ENCODE measurements around the gene KCNJ13.

KCNJ13 gene

DNA sequence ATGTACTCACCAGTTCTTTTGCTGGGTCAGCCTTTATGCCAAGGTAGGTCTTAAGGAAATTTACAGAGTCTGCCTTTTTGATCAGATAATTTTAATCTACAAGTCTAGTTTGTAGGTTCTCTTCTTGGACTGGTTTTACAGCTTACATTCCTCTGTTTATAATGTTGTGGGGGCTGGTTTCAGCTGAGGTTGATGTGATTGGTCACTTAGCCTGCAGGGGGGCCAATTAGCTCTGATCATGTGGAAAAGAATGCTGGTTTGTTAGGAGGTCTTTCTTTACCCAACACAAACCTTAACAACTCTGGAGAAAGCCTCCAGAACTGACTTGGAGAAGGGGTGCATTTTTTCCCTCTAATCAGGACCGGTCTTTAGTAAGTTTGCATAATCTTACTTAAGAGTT is at the start of gene KCNJ13:
Gene KCNJ13 (minus strand): TSS at position 131 of the 400 bp plus-strand sequence. CDS start 5,203 bp downstream, outside the sequence.
- no peak for DNase-seq

DNA sequence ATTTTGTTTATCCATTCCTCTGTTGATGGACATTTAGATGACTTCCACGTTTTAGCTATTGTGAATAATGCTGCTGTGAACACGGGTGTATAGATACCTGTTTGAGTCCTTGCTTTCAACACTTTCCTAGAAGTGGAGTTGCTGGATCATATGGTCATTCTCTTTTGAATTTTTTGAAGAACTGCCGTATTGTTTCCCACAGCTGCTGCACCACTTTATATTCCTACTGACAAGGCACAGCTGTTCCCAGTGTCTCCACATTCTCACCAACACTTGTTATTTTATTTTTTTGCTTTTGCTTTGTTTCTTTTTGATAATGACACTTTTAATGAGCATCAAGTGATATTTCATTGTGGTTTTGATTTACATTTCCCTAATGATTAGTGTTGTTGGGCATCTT is 41.4 kb upstream of the KCNJ13 start:
- DNase-seq, result no peak

DNA sequence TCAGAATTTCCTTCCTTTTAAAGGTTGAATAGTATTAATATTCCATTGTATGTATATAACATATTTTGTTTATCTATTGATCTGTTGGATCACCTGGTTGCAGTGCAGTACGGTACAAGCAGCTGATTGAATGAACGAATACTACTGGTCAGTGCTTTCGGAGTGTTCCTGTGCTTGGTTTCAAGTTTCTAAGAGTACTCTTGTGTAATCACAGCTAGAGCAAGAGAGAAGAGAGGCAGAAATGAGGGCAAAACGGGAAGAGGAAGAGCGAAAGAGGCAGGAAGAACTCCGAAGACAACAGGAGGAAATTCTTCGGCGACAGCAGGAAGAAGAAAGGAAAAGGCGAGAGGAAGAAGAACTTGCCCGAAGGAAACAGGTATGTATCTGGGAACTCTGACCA is 40.3 kb upstream of the KCNJ13 start:
- DNase-seq, result peak; percentile 13

DNA sequence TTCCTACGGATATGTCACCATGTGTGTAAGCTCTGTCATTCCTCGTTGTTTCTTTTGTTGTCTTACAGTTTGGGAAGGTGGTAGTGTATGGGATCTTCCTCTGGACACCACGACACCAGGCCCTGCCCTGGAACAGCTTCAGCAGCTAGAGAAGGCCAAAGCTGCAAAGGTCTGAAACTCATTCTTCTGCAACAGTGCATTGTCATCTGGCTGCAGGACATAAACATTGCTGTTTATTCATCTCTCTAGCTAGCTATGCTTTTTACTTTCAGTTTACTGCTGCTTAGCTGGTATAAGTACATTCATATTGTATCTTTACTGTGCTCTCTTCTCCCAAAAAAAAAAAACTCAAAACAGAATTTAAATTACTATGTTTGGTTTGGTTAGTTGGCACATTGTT is 39.2 kb upstream of the KCNJ13 start:
- no peak for DNase-seq

DNA sequence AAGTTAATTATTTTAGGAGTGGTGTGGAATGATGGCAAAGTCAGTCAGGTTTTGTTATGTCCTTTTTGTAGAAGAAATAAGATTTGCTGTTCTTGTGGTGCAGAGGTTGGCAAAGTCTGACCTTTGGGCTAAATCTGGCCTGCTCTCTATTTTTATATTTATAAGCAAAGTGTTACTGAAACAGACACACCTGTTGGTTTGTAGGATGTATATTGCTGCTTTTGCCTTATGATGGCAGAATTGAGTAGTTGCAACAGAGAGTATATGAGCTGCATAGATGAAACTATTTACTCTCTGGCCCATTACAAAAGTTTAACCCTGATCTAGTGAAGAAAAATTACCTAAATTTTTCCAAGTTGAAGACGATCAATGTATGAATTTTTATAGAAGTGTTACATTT is 34.1 kb upstream of the KCNJ13 start:
- DNase-seq, result no peak

DNA sequence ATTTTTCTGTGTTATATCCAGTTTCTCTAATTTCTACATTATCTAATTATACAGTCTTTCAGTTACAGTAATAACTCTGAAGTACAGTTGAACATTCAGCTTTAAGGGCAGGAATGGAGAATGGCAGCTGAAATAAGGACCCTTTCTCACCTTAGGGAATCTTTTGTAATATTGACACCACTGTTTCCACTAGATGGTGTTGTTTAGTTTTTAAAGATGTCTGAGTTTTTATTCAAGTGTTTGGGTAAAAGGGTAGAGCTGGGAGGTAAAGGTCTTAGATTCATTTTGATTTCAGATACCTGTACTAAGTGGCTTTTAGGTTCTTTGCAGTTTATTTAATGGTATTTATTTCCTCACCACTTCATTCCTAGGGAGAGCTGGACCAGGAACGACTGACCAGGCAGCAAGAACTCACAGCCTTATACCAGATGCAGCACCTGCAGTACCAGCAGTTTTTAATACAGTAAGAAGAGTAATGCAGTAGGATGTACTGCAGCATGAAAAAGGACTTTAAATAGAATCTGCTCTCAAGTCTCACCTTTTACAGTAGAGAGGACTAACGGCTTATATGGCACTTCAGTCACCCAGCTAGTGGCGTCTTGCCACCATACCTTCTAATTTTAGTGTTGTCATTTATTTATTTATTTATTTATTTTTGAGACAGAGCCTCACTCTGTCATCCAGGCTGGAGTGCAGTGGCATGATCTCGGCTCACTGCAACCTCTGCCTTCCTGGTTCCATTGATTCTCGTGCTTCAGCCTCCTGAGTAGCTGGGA is 33.2 kb upstream of the KCNJ13 start:
- no peak for DNase-seq

DNA sequence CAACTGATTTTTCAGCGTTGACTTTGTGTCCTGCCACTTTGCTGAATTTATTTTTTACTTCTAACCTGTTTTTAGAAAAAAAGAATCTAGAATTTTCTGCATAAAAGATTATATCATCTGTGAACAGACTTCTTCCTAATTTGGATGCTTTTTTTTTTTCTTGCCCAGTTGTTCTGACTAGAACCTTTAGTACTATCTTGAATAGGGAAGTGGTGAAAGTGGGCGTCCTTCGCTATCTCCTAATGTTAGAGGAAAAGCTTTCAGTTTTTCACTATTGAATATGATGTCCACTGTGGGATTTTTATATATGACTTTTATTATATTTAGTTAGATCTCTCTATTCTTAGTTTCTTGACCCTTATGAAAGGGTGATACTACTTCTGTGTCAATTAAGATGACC is 25.7 kb upstream of the KCNJ13 start:
- DNase-seq, result no peak

DNA sequence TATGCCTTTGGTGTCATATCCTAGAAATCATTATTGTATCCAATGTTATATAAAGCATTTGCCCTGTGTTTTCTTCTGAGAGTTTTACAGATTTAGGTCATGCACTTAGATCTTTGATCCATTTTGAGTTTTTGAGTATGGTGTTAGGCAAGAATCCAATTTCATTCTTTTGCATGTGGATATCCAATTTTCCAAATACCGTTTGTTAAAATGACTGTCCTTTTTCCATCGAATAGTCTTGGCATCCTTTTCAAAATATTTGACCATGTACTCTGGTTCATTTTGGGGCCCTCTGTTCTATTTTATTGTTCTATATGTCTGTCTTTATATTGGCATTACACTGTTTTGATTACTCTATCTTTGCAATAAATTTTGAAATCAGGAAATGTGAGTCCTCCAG is 23.8 kb upstream of the KCNJ13 start:
- no peak for DNase-seq

DNA sequence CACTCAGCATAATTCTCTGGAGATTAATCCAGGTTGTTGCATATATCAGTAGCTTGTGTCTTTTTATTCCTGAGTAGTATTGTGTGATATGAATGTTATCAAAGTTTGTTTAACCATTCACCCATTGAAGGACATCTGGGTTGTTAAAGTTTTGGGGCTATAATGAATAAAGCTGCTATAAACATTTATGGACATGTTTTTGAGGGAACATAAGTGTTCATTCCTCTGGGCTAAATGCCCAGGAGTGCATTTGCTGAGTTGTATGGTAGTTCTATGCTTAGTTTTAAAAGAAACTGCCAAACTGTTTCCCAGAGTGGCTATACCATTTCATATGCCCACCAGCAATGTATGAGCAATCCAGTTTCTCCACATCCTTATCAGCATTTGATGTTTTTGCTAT is 21.8 kb upstream of the KCNJ13 start:
- DNase-seq, result no peak

DNA sequence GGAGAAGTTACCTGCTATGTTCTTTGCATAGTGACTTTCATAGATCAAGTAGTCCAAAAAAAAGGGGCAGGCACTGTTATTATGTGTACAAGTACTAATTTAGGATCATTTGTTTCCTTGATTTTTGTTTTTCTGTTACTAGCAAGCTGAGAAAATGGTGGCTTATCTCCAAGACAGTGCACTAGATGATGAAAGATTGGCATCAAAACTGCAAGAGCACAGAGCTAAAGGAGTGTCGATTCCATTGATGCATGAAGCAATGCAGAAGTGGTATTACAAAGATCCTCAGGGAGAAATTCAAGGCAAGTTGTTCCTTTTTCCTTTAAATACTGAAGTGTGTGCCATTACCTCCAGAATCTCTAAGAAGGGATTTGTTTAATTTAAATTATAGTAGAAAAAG is 19.6 kb upstream of the KCNJ13 start:
- no peak for DNase-seq

DNA sequence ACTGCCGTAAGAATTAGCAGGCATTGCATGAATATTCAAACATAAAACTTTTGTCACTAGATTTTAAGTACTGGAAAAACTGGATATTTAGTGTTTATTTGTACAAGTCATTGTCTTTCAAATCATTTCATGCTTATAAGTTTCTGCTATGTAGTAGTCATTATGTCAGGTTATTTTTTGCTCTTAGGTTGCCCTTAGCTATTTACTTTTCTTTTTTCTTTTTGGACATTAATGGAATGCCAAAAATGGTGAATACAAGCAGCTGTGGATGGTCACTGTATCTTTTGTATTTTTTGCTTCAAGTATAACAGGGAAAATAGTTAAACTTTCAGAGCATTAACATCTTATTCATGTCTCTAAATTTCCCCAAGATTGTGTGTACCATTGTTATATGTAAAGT is 18.6 kb upstream of the KCNJ13 start:
- DNase-seq, result no peak

DNA sequence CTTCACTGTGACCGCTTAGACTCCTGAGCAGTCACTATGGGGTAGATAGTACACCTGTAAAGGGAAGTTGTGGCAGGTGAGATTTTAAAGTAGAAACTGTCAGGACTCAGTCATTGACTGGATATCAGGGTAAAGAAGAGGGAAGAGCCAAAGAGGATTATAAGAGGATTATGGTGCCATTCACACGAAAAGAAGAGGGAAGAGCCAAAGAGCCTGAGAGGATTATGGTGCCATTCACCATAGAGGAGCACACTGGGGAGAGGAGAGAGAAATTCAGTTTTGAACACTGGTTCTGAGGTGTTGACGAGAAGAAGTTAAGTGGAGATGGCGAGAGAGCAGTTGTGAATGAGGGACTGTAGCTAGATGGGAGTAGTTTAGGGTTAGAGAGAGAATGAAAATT is 16.9 kb upstream of the KCNJ13 start:
- DNase-seq, result no peak

DNA sequence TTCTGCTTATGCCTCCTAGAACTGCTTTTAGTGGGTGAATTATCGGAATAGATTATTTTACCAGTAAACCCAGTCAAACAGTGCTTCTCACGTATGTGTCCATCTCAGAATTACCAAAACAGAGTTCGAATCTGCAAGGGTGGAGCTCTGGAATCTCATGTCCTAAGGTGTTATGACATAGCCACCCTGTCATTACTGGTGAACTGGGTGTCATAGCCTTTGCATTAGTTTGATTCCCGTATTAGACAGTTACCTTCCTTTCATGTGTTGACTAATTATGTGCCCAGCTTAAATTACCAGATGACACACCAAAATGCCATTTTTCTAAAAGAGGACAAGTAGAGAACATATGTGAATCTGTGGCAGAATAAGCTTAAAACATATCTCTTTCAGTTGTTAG is 15.2 kb upstream of the KCNJ13 start:
- no peak for DNase-seq

DNA sequence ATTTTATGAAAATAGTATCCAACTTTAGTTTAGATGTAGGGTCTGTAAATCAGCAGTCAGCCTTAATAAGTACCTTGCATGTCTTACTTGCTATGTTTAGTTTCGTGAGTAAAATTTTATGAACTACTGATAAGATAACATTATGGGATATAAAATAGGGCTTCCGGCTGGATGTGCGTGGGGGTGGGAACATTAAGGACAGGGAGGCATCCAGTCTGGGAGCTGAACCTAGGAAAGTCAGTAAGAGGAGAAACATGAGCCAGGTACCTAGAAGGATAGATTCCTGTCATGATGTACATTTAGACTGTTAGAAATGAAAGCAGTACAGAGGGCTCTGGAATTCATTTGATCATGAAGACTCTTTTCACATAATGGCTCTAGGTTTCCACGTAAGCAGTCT is 12.7 kb upstream of the KCNJ13 start:
- no peak for DNase-seq

DNA sequence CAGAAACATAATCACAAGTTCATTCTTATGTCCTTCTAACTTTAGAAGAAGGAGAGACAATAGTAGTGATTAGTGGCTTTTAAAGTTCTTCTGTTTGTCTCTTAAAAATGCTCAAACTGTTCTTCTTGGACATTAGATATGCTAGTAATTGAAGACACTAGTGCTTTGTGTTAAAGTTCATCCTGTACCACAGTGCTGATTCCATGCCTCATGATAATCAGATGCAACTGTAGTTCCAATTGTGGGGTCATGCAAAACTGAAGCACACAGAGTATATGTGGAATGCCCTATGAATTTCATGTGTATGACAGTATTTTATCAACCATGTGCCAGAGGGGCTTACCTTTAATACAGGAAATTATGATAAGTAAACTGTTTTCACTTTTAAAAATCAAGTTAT is 11.4 kb upstream of the KCNJ13 start:
- no peak for DNase-seq

DNA sequence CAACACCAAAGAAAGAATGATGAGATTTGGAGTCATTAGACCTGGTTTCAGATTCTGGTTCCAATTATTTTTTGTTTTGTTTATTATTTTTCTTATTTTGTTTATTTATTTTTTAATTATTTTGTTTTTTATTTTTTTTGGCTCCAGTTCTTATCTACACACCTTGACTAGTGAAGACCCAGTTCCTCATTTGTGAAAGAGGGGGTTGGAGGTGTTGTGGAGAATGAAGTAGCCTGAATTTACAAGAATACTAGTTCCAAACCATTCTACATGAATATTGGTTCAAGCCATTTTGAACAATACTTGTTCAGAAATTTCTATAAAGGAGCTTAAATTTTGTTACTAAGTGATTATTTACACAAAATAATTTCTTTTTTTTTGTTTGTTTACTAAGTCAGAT is 6.9 kb upstream of the KCNJ13 start:
- DNase-seq, result no peak

DNA sequence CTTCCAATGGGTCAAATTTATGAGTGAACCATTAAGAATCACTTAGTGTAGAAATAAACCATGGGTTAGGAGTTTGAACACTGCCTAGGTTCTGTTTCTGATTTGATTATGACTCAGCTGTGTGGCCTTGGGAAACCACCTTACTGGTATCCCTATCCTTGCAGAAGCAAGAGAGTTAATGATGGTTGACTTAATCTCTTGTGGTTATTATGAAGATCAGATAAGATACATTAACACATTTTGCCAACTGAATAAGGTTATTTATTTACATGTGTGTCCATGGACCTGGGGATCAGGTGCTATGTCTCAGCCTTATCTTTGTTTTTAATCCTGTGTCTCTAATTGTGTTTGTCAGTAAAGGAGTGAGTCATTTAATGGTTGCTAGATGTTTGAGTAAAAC is 5.4 kb upstream of the KCNJ13 start:
- DNase-seq, result peak; percentile 3

DNA sequence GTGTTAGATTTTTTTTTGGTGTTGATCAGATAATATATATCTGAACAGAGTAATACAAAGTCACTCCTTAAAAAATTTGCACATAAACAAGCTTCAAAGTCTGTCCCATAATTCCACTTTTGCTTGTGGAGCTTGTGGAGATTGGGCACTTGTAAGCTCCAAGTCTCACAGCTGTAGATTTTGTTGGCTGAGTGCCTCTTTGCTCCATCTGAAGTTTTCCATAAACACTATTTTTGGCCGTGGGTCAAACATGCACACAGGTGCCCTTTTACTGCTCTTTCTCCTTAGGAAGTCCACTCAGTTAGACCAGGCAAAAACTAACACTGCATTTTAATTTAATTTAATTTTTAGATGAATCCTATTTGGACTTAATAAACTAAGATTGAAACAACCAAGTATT is 3.6 kb upstream of the KCNJ13 start:
- DNase-seq, result no peak

DNA sequence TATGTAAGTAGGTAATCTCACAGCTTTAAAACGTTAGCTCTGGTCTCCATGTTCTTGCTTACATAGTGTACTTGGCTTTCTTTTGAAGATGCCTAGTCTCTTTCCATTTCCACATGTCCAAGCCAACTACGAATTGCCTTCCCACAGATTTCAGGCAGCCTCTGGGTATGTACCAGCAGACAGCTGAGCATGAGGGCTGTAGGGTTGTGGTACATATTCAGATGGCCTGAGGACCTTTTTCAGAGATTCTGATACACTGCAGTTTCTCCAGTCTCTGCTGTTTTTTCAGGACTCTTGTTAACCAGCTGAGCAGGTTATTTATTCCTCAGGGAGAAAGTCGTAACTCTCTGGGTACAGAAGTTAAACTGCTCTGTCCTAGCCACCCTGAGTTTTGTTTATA is 3.1 kb upstream of the KCNJ13 start:
- DNase-seq, result no peak

DNA sequence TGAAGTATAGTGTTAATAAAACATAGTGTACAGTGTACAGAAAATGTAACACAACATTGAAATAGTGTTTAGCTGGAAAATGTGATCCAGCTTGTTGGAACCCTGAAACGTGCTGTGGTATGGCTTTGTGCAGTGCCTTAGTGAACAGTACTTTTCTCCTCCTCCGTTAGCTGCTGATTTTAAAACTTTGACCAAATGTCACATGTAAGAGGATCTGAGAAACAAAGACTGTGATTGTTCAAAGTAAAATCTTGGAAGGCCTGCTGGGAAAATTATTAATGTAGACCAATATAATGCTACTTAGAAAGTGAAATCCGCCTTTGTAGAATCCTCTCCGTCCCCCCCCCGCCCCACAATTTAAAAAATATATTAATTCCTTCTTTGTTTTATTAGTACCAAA is 911 bp upstream of the KCNJ13 start:
- no peak for DNase-seq

DNA sequence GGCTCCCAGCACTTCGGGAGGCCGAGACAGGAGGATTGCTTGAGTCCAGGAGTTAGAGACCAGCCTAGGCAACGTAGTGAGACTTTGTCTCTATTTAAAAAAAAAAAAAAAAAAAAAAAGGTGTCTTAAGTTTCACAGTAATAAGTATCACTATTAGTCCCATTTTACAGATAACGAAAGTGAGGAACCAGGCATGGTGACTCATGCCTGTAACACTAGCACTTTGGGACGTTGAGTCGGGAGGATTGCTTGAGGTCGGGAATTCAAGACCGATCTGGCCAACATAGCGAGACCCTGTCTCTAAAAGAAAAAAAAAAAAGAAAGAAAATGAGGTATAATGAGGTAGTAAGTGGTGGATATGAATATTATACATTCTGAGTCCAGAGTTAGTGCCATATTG is 2.5 kb downstream of the KCNJ13 start:
- DNase-seq, result no peak

DNA sequence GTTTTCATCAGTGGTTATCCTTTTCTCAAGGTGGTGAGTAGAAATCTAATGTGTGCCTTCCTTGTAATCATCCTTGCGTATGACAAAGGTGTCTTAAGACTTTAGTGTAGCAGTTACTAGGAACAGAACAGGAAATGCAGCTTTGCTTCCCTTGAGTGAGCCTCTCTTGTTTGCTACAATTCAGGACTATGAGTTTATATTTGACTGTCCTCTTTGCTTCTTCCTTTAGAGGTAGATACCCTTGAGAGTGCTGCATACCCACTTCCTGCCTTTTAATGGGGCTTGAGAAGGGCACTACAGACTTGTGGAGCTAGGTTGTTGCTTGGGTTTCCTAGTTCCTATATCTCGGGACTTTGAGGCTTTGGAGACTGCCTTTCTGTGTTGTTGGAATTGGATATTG is 3.8 kb downstream of the KCNJ13 start:
- no peak for DNase-seq

DNA sequence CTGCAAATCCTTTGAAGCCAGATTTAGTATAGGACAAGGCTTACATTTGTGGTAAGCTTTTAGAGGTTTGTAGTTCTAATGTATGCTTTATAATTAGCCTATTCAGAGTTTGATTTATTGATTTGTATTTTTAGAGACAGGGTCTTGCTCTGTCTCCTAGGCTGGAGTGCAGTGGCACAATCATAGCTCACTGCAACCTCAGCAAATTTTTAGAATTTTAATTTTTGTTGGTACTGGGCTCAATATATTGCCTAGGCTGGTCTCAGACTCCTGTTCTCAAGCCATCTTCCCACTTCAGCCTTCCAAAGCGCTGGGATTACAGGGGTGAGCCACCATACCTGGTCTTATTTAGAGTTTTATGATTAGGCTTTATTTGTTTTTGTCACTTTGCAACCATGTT is 4.5 kb downstream of the KCNJ13 start:
- DNase-seq, result no peak

DNA sequence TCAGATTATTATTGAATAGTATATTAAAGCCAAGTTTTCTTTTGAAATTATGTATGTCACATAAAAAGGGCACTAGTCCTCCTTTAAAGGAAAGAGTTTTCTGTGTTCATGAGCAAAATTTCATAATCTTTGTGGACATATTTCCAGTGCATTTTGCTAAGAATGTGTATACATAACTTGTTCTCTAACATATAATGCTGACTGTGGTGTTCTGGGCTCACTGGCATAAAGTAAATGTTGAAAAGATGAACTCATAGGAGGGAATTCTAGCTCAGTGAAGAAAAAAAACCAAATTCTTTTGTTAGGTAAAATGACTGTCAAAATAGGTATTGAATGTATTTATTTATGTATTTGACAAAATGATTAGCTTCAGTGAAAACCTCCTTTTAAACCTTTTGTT is 6.2 kb downstream of the KCNJ13 start:
- DNase-seq, result no peak

DNA sequence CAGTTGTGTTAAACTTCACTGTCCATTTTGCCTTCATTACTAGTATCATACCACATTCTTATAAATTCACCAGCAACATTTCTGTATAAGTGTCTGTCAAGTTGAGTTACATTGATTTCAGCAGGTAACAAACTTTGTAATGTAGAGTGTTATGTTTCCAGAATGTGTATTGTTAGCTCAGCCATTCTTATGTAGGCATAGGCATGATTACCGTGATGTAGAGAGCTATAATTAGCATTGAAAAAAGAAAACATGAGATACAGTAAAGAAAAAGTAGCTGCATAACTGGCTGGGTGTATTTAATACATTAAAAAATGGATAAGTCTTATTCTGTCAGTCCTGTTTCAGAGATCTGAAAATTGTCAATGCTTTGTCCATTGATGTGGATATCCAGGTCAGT is 8.5 kb downstream of the KCNJ13 start:
- no peak for DNase-seq

All from DMS53 (cell line).